SU-DHL-6 (cell line): Measurements from ENCODE around the gene SYT15.

ENCODE experiments used
- EZH2phosphoT487 ChIP-seq: fragments of 200-600 bp; sonication (generic), shearing (Covaris generic); conservative IDR thresholded peaks from 2 replicates; pipeline ENCODE4 v1.6.1; 2018; ENCODE audit warnings: mild to moderate bottlenecking, antibody characterized with exemption, low read length, moderate library complexity, mixed read lengths
- TF ChIP-seq, protein P1 (sequence below): fragments of 200-600 bp; sonication (generic); IDR thresholded peaks from one replicate; pipeline ENCODE4 v1.5.1; 2017; ENCODE audit warnings: antibody characterized with exemption, mild to moderate bottlenecking, low read length, moderate library complexity; ENCODE audit not compliant: insufficient read depth, poor library complexity, severe bottlenecking

DNA sequence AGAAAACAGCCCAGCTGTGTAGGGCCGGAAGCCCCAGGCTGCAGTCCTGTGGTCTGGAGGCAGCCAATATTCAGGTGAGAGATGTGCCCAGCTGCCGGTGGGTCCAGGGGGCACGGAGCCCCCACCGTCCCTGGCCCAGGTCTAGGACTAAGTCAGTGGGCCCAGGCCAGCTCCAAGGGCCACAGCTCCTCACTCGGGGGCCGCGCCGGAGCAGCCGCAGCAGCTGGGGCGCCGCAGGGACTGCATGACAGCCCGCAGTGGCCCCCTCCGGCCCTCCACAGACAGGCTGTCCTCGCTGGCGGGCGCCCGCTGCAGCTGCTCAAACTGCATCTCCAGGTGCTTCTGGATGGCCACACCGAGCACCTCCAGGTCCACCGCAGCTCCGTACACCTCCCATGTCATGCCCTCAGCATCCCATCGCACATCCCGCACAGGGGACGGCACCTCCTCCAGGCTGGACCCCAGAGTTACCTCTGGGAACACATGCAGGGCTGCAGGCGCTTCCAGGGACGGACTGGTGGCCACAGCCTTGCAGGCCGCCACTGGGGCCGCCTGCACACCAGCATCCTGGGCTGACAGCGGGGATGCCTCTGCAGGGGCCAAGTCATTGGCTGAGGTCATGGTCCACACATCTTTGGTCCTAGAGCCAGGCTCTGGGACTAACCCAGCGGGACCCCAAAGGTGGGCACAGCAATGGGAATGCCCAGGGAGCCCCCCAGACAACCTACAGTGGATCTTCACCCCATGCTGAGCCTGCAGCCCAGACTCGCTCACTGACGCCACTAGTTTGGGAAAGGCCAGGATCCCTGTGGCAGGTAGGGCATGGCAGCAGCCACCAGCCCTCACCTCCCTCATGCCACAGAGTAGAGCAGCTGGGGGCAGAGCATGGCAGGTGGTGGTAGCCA, 29.5 kb upstream of the SYT15 start:
- TF ChIP-seq, protein P1, sequence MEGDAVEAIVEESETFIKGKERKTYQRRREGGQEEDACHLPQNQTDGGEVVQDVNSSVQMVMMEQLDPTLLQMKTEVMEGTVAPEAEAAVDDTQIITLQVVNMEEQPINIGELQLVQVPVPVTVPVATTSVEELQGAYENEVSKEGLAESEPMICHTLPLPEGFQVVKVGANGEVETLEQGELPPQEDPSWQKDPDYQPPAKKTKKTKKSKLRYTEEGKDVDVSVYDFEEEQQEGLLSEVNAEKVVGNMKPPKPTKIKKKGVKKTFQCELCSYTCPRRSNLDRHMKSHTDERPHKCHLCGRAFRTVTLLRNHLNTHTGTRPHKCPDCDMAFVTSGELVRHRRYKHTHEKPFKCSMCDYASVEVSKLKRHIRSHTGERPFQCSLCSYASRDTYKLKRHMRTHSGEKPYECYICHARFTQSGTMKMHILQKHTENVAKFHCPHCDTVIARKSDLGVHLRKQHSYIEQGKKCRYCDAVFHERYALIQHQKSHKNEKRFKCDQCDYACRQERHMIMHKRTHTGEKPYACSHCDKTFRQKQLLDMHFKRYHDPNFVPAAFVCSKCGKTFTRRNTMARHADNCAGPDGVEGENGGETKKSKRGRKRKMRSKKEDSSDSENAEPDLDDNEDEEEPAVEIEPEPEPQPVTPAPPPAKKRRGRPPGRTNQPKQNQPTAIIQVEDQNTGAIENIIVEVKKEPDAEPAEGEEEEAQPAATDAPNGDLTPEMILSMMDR = no peak
- no peak for TF ChIP-seq EZH2phosphoT487
